Activated CD4-positive, alpha-beta T cell treated with anti-CD3 and anti-CD28 coated beads for 24 hours (primary cell): ENCODE data around the gene UBALD2.
"Not testable (repeated sequence)": the region's sequence is repeated elsewhere in the genome, so short reads cannot be mapped to it uniquely, and the experiment has no call there.

Experiments
- DNase-seq, 2 donors: peaks; one replicate each; pipeline ENCODE4 v3.0.0-alpha.2; 2020; ENCODE audit warnings: low read depth in 2 of 2

The UBALD2 gene

GRCh38 chr17:76277300-76278267, 12.4 kb downstream of the UBALD2 start:
- DNase-seq, result no peak

- no peak for DNase-seq
Measured at GRCh38 chr17:76278268-76278908, 13.2 kb downstream of the UBALD2 start.

- DNase-seq, result peak; percentile 85 to 86
Measured at GRCh38 chr17:76278952-76279741, 14.0 kb downstream of the UBALD2 start.

- no peak for DNase-seq
Measured at GRCh38 chr17:76279742-76280287, 14.7 kb downstream of the UBALD2 start.

- no peak for DNase-seq
Measured at GRCh38 chr17:76280650-76281049, 15.5 kb downstream of the UBALD2 start.

- DNase-seq, result no peak
Measured at GRCh38 chr17:76281573-76282371, 16.6 kb downstream of the UBALD2 start.

- no peak for DNase-seq
Measured at GRCh38 chr17:76292567-76292966, 27.4 kb downstream of the UBALD2 start.

- DNase-seq, result no peak
Measured at GRCh38 chr17:76293106-76293505, 28.0 kb downstream of the UBALD2 start.

GRCh38 chr17:76296186-76296585, 31.0 kb downstream of the UBALD2 start:
- DNase-seq, result no peak

- DNase-seq, result no peak
Measured at GRCh38 chr17:76296889-76297288, 31.7 kb downstream of the UBALD2 start.

GRCh38 chr17:76297436-76297835, 32.3 kb downstream of the UBALD2 start:
- no peak for DNase-seq

- DNase-seq, result no peak
Measured at GRCh38 chr17:76304226-76305134, 39.3 kb downstream of the UBALD2 start.

GRCh38 chr17:76305135-76305454, 39.9 kb downstream of the UBALD2 start:
- DNase-seq, result not testable (repeated sequence)

- no peak for DNase-seq
Measured at GRCh38 chr17:76307299-76307965, 42.3 kb downstream of the UBALD2 start.

GRCh38 chr17:76307966-76308338, 42.8 kb downstream of the UBALD2 start, which contains the start of gene QRICH2:
TSS of gene QRICH2 (minus strand) at chr17:76308276. CDS start at chr17:76307998, 278 bp downstream.
- no peak for DNase-seq

- DNase-seq, result no peak
Measured at GRCh38 chr17:76309461-76309860, 44.3 kb downstream of the UBALD2 start.

GRCh38 chr17:76312735-76313134, 47.6 kb downstream of the UBALD2 start:
- no peak for DNase-seq

- DNase-seq, result no peak
Measured at GRCh38 chr17:76314392-76315227, 49.5 kb downstream of the UBALD2 start.

GRCh38 chr17:76317535-76317934, 52.4 kb downstream of the UBALD2 start:
- no peak for DNase-seq
